Loucy (cell line): ENCODE measurements around the gene PTPRC.

Source experiments
- EZH2phosphoT487 ChIP-seq: fragments of 200-600 bp; IDR thresholded peaks from 2 replicates; pipeline ENCODE4 v1.6.1; 2018; ENCODE audit warnings: antibody characterized with exemption, mild to moderate bottlenecking, moderate library complexity, borderline replicate concordance
- TF ChIP-seq, protein P1 (sequence below): fragments of 200-600 bp; sonication (generic); conservative IDR thresholded peaks from 2 replicates; pipeline ENCODE4 v1.5.1; 2014; ENCODE audit warnings: mild to moderate bottlenecking, antibody characterized with exemption, low read length

DNA sequence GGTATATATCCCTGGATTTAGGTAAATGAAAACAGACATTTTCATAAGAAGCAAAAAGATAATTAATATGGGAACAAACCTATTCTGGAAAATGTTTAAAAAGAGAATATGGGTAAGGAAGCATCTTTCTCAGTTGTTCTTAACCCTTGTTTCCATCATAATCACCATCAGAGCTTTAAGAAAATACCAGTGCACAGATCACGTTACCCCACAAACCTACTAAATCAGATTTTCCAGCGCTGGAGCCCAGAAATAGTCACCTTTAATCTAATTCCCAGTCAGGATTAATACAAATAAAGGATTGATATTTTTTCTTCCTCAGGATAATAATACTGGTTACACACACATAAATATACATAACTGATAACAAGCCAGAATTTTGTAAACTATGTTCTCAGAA is 44.6 kb downstream of the PTPRC start:
- TF ChIP-seq, protein P1, sequence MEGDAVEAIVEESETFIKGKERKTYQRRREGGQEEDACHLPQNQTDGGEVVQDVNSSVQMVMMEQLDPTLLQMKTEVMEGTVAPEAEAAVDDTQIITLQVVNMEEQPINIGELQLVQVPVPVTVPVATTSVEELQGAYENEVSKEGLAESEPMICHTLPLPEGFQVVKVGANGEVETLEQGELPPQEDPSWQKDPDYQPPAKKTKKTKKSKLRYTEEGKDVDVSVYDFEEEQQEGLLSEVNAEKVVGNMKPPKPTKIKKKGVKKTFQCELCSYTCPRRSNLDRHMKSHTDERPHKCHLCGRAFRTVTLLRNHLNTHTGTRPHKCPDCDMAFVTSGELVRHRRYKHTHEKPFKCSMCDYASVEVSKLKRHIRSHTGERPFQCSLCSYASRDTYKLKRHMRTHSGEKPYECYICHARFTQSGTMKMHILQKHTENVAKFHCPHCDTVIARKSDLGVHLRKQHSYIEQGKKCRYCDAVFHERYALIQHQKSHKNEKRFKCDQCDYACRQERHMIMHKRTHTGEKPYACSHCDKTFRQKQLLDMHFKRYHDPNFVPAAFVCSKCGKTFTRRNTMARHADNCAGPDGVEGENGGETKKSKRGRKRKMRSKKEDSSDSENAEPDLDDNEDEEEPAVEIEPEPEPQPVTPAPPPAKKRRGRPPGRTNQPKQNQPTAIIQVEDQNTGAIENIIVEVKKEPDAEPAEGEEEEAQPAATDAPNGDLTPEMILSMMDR: no peak
- TF ChIP-seq EZH2phosphoT487: no peak
